Measurements from ENCODE around the gene KREMEN1. TPM values are rescaled to one million over a fixed set of nuclear protein-coding genes. Genes with fewer than 3 reads are reported as not detected.

KREMEN1 gene
- polyA plus RNA-seq, 3 donors from 2014 or later, result not detected

Other genes starting within 250 kb of the KREMEN1 start
- under 1 TPM; 0.06 to 0.28 (median 0.18) TPM for gene ZNRF3, start 189.5 kb upstream of the KREMEN1 start, polyA plus RNA-seq
- not detected for gene C22orf31, start 11.2 kb upstream of the KREMEN1 start, polyA plus RNA-seq
- gene EMID1, start 132.9 kb downstream of the KREMEN1 start, polyA plus RNA-seq, result under 1 TPM in 2 of 3 donors, not detected in 1; 0.29 to 0.91 TPM
- gene RHBDD3, start 194.9 kb downstream of the KREMEN1 start, polyA plus RNA-seq, result 10 to 100 TPM in 1 of 3 donors, 1 to 10 TPM in 2; 4.5 to 11.7 (median 5.4) TPM
- 100 to 1,000 TPM; 135 to 218 (median 214) TPM for gene EWSR1, start 195.2 kb downstream of the KREMEN1 start, polyA plus RNA-seq
- gene GAS2L1, start 233.6 kb downstream of the KREMEN1 start, polyA plus RNA-seq, result 1 to 10 TPM in 1 of 3 donors, under 1 TPM in 1, not detected in 1; 0.26 to 1.2 TPM
- not detected for gene RASL10A, start 242.7 kb downstream of the KREMEN1 start, polyA plus RNA-seq

All from immature natural killer cell (primary cell).